Stimulated activated CD4-positive, alpha-beta T cell treated with anti-CD3 and anti-CD28 coated beads, TNF-alpha, amount 100 ng/mL, for 24 hours (primary cell): Measurements from ENCODE around the gene ATXN2.
"Not testable (repeated sequence)": the region's sequence is repeated elsewhere in the genome, so short reads cannot be mapped to it uniquely, and the experiment has no call there.

ENCODE experiments used
- DNase-seq, 3 experiments: peaks; one replicate each; pipeline ENCODE4 v3.0.0-alpha.2; 2020; ENCODE audit warnings: low read depth in 3 of 3

Gene ATXN2, protein sequence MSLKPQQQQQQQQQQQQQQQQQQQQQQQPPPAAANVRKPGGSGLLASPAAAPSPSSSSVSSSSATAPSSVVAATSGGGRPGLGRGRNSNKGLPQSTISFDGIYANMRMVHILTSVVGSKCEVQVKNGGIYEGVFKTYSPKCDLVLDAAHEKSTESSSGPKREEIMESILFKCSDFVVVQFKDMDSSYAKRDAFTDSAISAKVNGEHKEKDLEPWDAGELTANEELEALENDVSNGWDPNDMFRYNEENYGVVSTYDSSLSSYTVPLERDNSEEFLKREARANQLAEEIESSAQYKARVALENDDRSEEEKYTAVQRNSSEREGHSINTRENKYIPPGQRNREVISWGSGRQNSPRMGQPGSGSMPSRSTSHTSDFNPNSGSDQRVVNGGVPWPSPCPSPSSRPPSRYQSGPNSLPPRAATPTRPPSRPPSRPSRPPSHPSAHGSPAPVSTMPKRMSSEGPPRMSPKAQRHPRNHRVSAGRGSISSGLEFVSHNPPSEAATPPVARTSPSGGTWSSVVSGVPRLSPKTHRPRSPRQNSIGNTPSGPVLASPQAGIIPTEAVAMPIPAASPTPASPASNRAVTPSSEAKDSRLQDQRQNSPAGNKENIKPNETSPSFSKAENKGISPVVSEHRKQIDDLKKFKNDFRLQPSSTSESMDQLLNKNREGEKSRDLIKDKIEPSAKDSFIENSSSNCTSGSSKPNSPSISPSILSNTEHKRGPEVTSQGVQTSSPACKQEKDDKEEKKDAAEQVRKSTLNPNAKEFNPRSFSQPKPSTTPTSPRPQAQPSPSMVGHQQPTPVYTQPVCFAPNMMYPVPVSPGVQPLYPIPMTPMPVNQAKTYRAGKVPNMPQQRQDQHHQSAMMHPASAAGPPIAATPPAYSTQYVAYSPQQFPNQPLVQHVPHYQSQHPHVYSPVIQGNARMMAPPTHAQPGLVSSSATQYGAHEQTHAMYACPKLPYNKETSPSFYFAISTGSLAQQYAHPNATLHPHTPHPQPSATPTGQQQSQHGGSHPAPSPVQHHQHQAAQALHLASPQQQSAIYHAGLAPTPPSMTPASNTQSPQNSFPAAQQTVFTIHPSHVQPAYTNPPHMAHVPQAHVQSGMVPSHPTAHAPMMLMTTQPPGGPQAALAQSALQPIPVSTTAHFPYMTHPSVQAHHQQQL

GRCh38 chr12:111598637-111599452, at the start of gene ATXN2:
ATXN2 (minus strand) TSS chr12:111599315; CDS start chr12:111599034, 281 bp downstream.
- peak; percentile 41 to 59 (median 43) for DNase-seq

GRCh38 chr12:111645433-111645832, 46.3 kb upstream of the ATXN2 start:
- DNase-seq = no peak

DNA sequence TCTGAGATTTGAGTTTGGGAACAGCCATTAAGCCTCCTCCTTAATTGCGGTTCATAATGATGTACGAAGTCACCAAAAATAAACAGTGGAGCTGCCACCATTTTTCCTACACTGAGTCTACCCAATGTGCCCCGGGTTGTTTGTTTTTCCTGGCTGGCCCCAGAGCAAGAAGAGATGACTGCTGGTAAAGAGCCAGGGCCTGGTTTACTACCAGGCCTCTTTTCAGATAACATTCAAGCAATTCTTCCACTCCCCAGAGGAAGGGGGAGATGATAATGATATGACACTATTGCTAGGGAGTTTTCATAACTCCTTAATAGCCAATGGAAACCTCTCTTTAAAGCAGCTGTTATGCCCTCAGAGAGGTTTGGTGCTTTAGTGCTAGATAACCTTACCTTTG, 44.3 kb upstream of the ATXN2 start:
- no peak for DNase-seq

GRCh38 chr12:111642681-111643426, 43.7 kb upstream of the ATXN2 start:
- no peak for DNase-seq

DNA sequence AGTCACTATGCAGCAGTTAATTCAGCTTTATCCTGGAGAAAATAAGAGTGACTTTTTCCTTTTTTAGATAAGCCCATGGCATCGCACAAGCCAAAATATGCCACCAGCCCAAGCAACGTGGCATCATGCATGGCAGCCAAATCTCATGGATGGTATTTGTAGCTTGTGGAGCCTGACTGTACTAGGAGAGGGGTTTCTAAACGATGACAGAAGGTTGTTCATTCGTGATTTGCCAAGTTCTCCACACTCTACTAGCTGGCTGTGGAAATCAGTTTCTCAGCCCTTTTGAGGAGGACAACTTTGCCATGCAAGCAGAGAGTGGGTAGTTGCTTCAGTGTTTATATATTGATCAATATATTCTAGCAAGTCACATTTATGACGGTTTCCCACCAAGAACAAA, 41.4 kb upstream of the ATXN2 start:
- DNase-seq = no peak

- no peak for DNase-seq
Observed at GRCh38 chr12:111638556-111638955, 39.4 kb upstream of the ATXN2 start.

- no peak for DNase-seq
Observed at GRCh38 chr12:111636209-111636945, 37.3 kb upstream of the ATXN2 start.

- DNase-seq = no peak
Observed at GRCh38 chr12:111635524-111635923, 36.4 kb upstream of the ATXN2 start.

GRCh38 chr12:111628505-111629260, 29.6 kb upstream of the ATXN2 start:
- no peak for DNase-seq

DNA sequence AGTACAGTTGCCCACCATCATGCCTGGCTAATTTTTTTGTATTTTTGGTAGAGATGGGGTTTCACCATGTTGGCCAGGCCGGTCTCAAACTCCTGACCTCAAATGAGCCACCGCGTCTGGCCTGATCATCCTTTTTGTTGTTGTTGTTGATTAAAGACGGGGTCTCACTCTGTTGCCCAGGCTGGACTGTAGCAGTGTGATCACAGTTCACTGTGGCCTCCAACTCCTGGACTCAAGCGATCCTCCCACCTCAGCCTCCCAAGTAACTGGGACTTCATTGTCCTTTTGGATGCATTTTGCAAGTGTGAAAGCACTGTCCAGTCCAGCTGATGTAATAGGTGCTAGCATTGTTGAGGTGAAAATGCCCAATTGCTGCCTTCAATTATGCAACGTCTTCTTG, 27.1 kb upstream of the ATXN2 start:
- DNase-seq = no peak

GRCh38 chr12:111624540-111624939, 25.4 kb upstream of the ATXN2 start:
- DNase-seq = no peak

DNA sequence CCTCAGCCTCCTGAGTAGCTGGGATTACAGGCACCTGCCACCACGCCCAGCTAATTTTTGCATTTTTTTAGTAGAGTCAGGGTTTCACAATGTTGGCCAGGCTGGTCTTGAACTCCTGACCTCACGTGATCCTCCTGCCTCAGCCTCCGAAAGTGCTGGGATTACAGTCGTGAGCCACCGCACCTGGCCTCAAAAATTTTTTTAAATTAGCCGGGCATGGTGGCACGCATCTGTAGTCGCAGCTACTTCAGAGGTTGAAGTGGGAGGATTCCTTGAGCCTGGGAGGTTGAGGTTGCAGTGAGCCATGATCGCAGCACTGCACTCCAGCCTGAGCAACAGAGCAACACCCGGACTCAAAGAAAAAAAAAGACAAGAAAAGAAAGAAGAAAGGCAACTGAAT, 18.7 kb upstream of the ATXN2 start:
- not testable (repeated sequence) for DNase-seq

DNA sequence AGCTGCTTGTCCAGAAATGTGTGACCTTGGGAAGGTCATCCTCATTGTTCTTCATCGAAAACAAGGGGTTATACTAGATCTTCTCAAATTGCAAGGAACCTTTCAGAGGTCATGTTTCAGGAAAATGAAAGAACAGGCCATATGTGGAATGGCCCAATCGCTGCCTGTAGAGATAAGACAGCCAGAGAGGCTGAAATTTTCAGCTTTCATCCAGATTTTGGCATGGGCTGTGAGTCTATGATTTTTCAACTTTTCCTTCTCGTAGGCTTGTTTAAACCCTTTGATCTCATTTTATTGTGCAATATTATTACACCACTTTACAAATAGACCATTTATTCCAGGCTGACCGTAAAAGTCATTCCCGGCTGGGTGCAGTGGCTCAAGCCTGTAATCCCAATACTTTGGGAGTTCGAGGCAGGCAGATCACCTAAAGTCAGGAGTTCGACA, 17.1 kb upstream of the ATXN2 start:
- DNase-seq = no peak

DNA sequence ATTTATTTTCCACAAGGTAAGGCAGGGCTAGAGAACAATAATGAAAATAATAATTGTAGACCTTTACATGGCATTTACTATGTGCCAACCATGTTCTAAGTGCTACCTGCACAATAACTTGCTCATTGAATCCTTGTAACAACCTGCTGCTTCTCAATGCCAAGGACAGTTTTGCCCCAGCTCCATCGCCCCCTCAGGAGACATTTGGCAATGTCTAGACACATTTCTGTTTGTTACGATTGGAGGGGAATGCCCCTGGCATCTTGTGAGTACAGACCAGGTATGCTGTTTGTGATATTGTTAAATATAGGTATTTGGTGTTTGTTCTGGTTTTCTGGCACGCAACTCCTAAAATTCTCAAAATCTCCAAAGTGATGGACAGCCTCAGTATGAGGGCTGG, 8.1 kb upstream of the ATXN2 start:
- no peak for DNase-seq

- DNase-seq = no peak
Observed at GRCh38 chr12:111606767-111607230, 7.7 kb upstream of the ATXN2 start.

DNA sequence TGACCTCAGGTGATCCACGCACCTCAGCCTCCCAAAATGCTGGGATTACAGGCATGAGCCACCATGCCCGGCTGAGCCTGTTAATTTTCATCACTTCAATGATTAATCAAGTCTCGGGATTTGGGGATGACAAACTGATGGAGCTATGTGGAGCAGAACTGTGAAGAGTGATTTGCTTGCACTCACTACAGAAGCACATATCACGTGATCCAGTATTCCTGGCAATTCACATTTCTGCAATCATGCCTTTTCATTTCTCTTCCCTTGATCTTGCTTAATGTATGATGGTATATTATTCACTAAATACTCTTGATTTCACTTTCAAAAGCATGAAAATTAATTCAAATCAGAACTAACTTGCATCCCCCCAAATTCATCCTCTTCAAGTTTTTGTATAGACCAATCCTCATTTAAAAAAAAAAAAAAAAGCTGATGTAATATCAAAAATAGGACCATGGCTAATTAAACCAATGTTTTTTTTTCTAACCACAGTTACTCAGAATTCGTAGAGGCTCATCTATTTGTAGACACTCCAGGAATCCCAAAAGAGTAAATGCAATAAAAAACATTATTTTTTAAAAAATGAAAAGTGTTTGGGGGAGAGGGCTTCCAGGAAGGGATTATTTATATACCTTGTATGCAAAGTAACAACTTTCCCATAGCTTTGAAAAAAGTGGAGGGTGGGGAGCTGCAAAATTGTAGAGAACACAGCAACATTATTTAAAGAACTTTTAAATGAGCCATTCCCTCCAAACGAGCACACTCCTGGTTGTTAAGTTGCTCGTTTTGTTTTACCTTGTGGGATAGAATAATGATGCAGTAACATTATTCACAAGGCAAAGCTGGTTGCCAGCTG, 7.0 kb upstream of the ATXN2 start:
- no peak for DNase-seq

GRCh38 chr12:111602857-111603256, 3.7 kb upstream of the ATXN2 start:
- not testable (repeated sequence) for DNase-seq

GRCh38 chr12:111602348-111602747, 3.2 kb upstream of the ATXN2 start:
- DNase-seq = no peak
